Gastroesophageal sphincter (tissue), 3 donors: Measurements from ENCODE around the gene KCNAB3.

Experiments
- CTCF ChIP-seq, 4 experiments: fragments of 200-600 bp in 2 of 4; fragments of 450-650 bp in 2 of 4; sonication (generic) in 1 of 4; IDR thresholded peaks; one replicate each; pipeline ENCODE4 v1.5.1; 2017 to 2019; ENCODE audit warnings: antibody characterized with exemption in 4 of 4, mild to moderate bottlenecking in 2 of 4, moderate library complexity in 2 of 4
- POLR2A ChIP-seq, 2 donors: fragments of 450-650 bp; IDR thresholded peaks; one replicate each; pipeline ENCODE4 v1.6.1; 2017; ENCODE audit warnings: antibody characterized with exemption in 2 of 2, mild to moderate bottlenecking in 2 of 2, moderate library complexity in 1 of 2
- POLR2AphosphoS5 ChIP-seq: sonication (generic); formaldehyde crosslinking; IDR thresholded peaks from one replicate; pipeline ENCODE4 v1.6.1; 2017; ENCODE audit warnings: antibody characterized with exemption

GRCh38 chr17:7912927-7913524, 16.6 kb downstream of the KCNAB3 start:
- TF ChIP-seq POLR2A (IDR thresholded peaks at IDR 0.05) (no peak), CTCF (IDR thresholded peaks at IDR 0.05) (peak in 3 of 4 experiments; percentile 65 to 74 (median 69)), POLR2AphosphoS5 (no peak)
